ENCODE measurements around the gene RXRG.

DNA sequence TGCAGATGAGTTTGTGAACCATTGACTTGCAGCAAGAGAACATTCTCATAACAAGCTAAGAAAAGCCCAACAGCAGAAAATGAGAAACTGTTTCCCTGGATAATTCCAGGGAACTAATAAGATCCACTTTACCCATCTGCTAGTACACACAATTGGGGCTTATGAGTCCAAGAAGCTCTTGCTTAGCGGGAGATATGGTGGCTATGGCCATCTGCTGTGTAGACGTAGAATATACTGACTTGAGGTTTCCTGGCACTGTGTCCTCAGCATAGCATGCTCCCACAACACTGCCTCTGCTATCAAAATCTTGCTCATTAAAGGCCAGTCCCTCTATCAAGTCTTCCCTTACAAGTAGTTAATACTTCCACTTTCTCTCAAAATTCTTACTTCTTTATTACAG lies 6.8 kb upstream of the RXRG start:
- TF ChIP-seq EZH2phosphoT487 (IDR thresholded peaks at IDR 0.05; ENCODE audit: insufficient read depth, low read depth) (no peak), EZH2 (IDR thresholded peaks at IDR 0.05; ENCODE audit: insufficient read depth, poor library complexity, severe bottlenecking) (no peak)

Measured in GM23248 (cell line).